ENCODE measurements around the gene PLS1.
A peak's percentile ranks its signal among the peaks of the same experiment; 100 is the strongest.

GRCh38 chr3:142595951-142596725 lies at the start of gene PLS1:
- TF ChIP-seq, protein P1, sequence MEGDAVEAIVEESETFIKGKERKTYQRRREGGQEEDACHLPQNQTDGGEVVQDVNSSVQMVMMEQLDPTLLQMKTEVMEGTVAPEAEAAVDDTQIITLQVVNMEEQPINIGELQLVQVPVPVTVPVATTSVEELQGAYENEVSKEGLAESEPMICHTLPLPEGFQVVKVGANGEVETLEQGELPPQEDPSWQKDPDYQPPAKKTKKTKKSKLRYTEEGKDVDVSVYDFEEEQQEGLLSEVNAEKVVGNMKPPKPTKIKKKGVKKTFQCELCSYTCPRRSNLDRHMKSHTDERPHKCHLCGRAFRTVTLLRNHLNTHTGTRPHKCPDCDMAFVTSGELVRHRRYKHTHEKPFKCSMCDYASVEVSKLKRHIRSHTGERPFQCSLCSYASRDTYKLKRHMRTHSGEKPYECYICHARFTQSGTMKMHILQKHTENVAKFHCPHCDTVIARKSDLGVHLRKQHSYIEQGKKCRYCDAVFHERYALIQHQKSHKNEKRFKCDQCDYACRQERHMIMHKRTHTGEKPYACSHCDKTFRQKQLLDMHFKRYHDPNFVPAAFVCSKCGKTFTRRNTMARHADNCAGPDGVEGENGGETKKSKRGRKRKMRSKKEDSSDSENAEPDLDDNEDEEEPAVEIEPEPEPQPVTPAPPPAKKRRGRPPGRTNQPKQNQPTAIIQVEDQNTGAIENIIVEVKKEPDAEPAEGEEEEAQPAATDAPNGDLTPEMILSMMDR (IDR thresholded peaks at IDR 0.05) = peak; percentile 4
- TF ChIP-seq EZH2 (IDR thresholded peaks at IDR 0.05) (no peak), EZH2phosphoT487 (IDR thresholded peaks at IDR 0.05) (no peak)

All from neural progenitor cell (in vitro differentiated cells).